GM12878 (cell line): ENCODE results near the gene IRF1. TPM values are rescaled to one million over a fixed set of nuclear protein-coding genes. Genes with fewer than 3 reads are reported as not detected.
A peak's percentile ranks its signal among the peaks of the same experiment; 100 is the strongest.

Experiments
- BRCA1 ChIP-seq: IDR thresholded peaks from 2 replicates; pipeline ENCODE4 v1.6.1; 2011; ENCODE audit warnings: low read depth, low read length, improper control_type of control experiment
- CREB1 ChIP-seq: IDR thresholded peaks from 2 replicates; pipeline ENCODE4 v1.6.1; 2012; ENCODE audit warnings: low read depth, mild to moderate bottlenecking, inconsistent platforms
- E2F4 ChIP-seq: IDR thresholded peaks from 2 replicates; pipeline ENCODE4 v1.6.1; 2012; ENCODE audit warnings: low read depth, low read length, improper control_type of control experiment
- FOS ChIP-seq: IDR thresholded peaks from 3 replicates; pipeline ENCODE4 v1.6.1; 2011; ENCODE audit warnings: borderline replicate concordance; ENCODE audit not compliant: insufficient read length; ENCODE audit errors: extremely low read depth
- FOXK2 ChIP-seq: fragments of 450-650 bp; IDR thresholded peaks from 2 replicates; pipeline ENCODE4 v1.6.1; 2017; ENCODE audit warnings: mild to moderate bottlenecking, moderate library complexity
- JUNB ChIP-seq: IDR thresholded peaks from 2 replicates; pipeline ENCODE4 v1.6.1; 2016; ENCODE audit warnings: antibody characterized with exemption, mild to moderate bottlenecking
- NRF1 ChIP-seq: conservative IDR thresholded peaks from 2 replicates; pipeline ENCODE4 v1.6.1; 2011; ENCODE audit warnings: mild to moderate bottlenecking, low read depth, low read length, improper control_type of control experiment
- PAX8 ChIP-seq: fragments of 450-650 bp; IDR thresholded peaks from 2 replicates; pipeline ENCODE4 v1.6.1; 2017; ENCODE audit warnings: mild to moderate bottlenecking, moderate library complexity
- POLR2AphosphoS5 ChIP-seq: IDR thresholded peaks from 2 replicates; pipeline ENCODE4 v1.6.1; 2011; ENCODE audit warnings: mild to moderate bottlenecking, low read length, inconsistent platforms
- RCOR1 ChIP-seq: conservative IDR thresholded peaks from 2 replicates; pipeline ENCODE4 v1.6.1; 2012; ENCODE audit warnings: low read depth, low read length, improper control_type of control experiment
- TAF1 ChIP-seq: IDR thresholded peaks from 2 replicates; pipeline ENCODE4 v1.6.1; 2011; ENCODE audit warnings: mild to moderate bottlenecking, low read depth, low read length, borderline replicate concordance
- YY1 ChIP-seq: IDR thresholded peaks from 2 replicates; pipeline ENCODE4 v1.6.1; 2011; ENCODE audit warnings: low read depth, mild to moderate bottlenecking, low read length
- ZBED1 ChIP-seq: IDR thresholded peaks from 2 replicates; pipeline ENCODE4 v1.6.1; 2016; ENCODE audit warnings: borderline replicate concordance
- ZBTB40 ChIP-seq: fragments of 450-650 bp; IDR thresholded peaks from 2 replicates; pipeline ENCODE4 v1.6.1; 2016; ENCODE audit warnings: mild to moderate bottlenecking, moderate library complexity, borderline replicate concordance
- ZNF687 ChIP-seq: fragments of 450-650 bp; IDR thresholded peaks from 2 replicates; pipeline ENCODE4 v1.6.1; 2017; ENCODE audit warnings: mild to moderate bottlenecking, moderate library complexity
- polyA plus RNA-seq, 11 experiments: library from polyadenylated mRNA; depleted of rRNA in 4 of 11; unstranded in 6 of 11; stranded (reverse) in 5 of 11; fragments of >200 nt; fragmentation: Nextera tagmentation in 4 of 11; fragmentation: Illumina TruSeq in 1 of 11; extraction: Ambion mirVana in 4 of 11; extraction: Trizol in 1 of 11; gene quantifications; 1 replicate in 1 of 11; 2 replicates in 10 of 11; pipeline versions ENCODE4 v1.2.1 to v1.2.3, GENCODE V29; 2011 to 2016; ENCODE audit warnings: inconsistent platforms in 2 of 11, missing spikeins in 2 of 11, low read depth in 1 of 11
- total RNA-seq, 4 experiments: library from RNA; depleted of rRNA in 3 of 4; stranded (reverse); fragments of >200 nt in 3 of 4; fragmentation: Illumina TruSeq in 1 of 4; extraction: Trizol in 1 of 4; gene quantifications; 2 replicates each; pipeline versions ENCODE4 v1.2.1 to v1.2.3, GENCODE V29; 2013 to 2021
- TF ChIP-seq, protein P1 (sequence below): fragments of 450-650 bp; IDR thresholded peaks from 2 replicates; pipeline ENCODE4 v1.6.1; 2016; ENCODE audit warnings: mild to moderate bottlenecking
- TF ChIP-seq, protein P2 (sequence below): IDR thresholded peaks from 2 replicates; pipeline ENCODE4 v1.6.1; 2011; ENCODE audit warnings: low read depth, low read length, improper control_type of control experiment, borderline replicate concordance
- TF ChIP-seq, protein P3 (sequence below): fragments of 450-650 bp; IDR thresholded peaks from 2 replicates; pipeline ENCODE4 v1.6.1; 2017; ENCODE audit warnings: low read depth, mild to moderate bottlenecking, moderate library complexity

The IRF1 gene
- total and polyA plus RNA-seq, 10 of the 15 experiments (the other 5 are each of a cell fraction or from before 2014, with no cell fraction given), result 6.9 to 68.0 (median 49.6) TPM

- no peak for TF ChIP-seq E2F4
- TF ChIP-seq POLR2AphosphoS5, result no peak
- TF ChIP-seq, protein P1, sequence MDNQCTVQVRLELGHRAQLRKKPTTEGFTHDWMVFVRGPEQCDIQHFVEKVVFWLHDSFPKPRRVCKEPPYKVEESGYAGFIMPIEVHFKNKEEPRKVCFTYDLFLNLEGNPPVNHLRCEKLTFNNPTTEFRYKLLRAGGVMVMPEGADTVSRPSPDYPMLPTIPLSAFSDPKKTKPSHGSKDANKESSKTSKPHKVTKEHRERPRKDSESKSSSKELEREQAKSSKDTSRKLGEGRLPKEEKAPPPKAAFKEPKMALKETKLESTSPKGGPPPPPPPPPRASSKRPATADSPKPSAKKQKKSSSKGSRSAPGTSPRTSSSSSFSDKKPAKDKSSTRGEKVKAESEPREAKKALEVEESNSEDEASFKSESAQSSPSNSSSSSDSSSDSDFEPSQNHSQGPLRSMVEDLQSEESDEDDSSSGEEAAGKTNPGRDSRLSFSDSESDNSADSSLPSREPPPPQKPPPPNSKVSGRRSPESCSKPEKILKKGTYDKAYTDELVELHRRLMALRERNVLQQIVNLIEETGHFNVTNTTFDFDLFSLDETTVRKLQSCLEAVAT, result peak; percentile 84
- no peak for TF ChIP-seq TAF1
- no peak; the same call in 1 of the 2 replicates for TF ChIP-seq ZBTB40
- TF ChIP-seq CREB1, result peak; percentile 64; the same call in 1 of the 2 replicates
- TF ChIP-seq RCOR1, result peak; percentile 96
- TF ChIP-seq PAX8, result no peak
- TF ChIP-seq NRF1, result no peak
- TF ChIP-seq YY1, result no peak
- TF ChIP-seq JUNB, result peak; percentile 80
- TF ChIP-seq, protein P2, sequence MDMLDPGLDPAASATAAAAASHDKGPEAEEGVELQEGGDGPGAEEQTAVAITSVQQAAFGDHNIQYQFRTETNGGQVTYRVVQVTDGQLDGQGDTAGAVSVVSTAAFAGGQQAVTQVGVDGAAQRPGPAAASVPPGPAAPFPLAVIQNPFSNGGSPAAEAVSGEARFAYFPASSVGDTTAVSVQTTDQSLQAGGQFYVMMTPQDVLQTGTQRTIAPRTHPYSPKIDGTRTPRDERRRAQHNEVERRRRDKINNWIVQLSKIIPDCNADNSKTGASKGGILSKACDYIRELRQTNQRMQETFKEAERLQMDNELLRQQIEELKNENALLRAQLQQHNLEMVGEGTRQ, result no peak
- peak; percentile 91; the same call in 1 of the 2 replicates for TF ChIP-seq ZBED1
- no peak for TF ChIP-seq BRCA1
- no peak for TF ChIP-seq ZNF687
- TF ChIP-seq FOS, result no peak
- TF ChIP-seq, protein P3, sequence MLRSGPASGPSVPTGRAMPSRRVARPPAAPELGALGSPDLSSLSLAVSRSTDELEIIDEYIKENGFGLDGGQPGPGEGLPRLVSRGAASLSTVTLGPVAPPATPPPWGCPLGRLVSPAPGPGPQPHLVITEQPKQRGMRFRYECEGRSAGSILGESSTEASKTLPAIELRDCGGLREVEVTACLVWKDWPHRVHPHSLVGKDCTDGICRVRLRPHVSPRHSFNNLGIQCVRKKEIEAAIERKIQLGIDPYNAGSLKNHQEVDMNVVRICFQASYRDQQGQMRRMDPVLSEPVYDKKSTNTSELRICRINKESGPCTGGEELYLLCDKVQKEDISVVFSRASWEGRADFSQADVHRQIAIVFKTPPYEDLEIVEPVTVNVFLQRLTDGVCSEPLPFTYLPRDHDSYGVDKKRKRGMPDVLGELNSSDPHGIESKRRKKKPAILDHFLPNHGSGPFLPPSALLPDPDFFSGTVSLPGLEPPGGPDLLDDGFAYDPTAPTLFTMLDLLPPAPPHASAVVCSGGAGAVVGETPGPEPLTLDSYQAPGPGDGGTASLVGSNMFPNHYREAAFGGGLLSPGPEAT, result peak; percentile 97
- TF ChIP-seq FOXK2, result no peak
Measured at GRCh38 chr5:132525299-132525724, 34.7 kb upstream of the IRF1 start (continued).
